ENCODE measurements around the gene LAMP1. TPM values are rescaled to one million over a fixed set of nuclear protein-coding genes. Genes with fewer than 3 reads are reported as not detected.

LAMP1 gene
- total RNA-seq, 1 experiment from 2014 or later, result 110 TPM

DNA sequence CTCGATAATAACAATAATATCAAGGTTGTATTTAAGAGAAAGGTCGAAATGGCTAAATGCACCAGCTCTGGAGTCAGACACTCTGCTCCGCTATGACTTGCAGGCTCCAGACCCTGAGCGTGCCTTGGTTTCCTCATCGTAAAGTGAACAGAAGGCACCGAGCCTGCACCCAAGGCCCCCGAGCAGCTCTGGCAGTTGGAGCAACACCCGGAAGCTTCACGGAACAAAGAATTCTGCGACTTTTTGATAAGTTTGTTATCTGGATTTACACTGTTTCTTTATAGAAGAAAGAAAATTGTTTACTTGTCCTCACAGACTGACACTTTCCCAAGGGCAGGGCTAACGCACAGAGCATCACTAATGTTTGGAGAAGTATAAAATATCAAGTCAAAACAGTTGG, 62.5 kb downstream of the LAMP1 start:
- ChIA-PET CTCF (no interaction called here), POLR2A (ENCODE audit: unreplicated experiment) (no interaction called here)
- H3K9ac ChIP-seq (ENCODE audit: low read length), result no peak overlapping the region
- H3K27me3 ChIP-seq (ENCODE audit: low read length), result no peaks in the 10 kb centered on the region
- H3K36me3 ChIP-seq (ENCODE audit: low read depth, low read length), result no peaks in the 10 kb centered on the region
- no peak overlapping the region for H3K4me3 ChIP-seq (ENCODE audit: low read length)
- intact Hi-C loops (cut with micrococcal nuclease), result no loop called here
- no peaks in the 10 kb centered on the region for H3K9me3 ChIP-seq (ENCODE audit: low read length)
- H3K4me1 ChIP-seq (ENCODE audit: insufficient read depth, low read length), result 0 out of 2 replicates have a peak, but pooled peaks cover 4% of the 10 kb centered on the region
- H3K9me2 ChIP-seq (replicated peaks; ENCODE audit: low read length), result no peaks in the 10 kb centered on the region
- DNase-seq (no peak), ATAC-seq (no peak)
- no peaks in the 10 kb centered on the region for H4K20me1 ChIP-seq (ENCODE audit: low read length)
- H3K27ac ChIP-seq (ENCODE audit: low read length), result no peak overlapping the region
- H3K4me2 ChIP-seq (ENCODE audit: low read length), result no peak overlapping the region
- H3K79me2 ChIP-seq (ENCODE audit: low read length), result peaks cover 9% of the 10 kb centered on the region
- no peak for TF ChIP-seq EZH2phosphoT487 (IDR thresholded peaks at IDR 0.05; ENCODE audit: borderline replicate concordance, low read length)
- TF ChIP-seq, protein P1, sequence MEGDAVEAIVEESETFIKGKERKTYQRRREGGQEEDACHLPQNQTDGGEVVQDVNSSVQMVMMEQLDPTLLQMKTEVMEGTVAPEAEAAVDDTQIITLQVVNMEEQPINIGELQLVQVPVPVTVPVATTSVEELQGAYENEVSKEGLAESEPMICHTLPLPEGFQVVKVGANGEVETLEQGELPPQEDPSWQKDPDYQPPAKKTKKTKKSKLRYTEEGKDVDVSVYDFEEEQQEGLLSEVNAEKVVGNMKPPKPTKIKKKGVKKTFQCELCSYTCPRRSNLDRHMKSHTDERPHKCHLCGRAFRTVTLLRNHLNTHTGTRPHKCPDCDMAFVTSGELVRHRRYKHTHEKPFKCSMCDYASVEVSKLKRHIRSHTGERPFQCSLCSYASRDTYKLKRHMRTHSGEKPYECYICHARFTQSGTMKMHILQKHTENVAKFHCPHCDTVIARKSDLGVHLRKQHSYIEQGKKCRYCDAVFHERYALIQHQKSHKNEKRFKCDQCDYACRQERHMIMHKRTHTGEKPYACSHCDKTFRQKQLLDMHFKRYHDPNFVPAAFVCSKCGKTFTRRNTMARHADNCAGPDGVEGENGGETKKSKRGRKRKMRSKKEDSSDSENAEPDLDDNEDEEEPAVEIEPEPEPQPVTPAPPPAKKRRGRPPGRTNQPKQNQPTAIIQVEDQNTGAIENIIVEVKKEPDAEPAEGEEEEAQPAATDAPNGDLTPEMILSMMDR (conservative IDR thresholded peaks at IDR 0.05; ENCODE audit: low read depth, low read length), result no peak
- TF ChIP-seq EZH2 (IDR thresholded peaks at IDR 0.05; ENCODE audit: low read length, unreplicated experiment), result no peak
- BruUV-seq (replicated peaks), result no TSS peak
- no peak overlapping the region for H2AFZ ChIP-seq (ENCODE audit: low read length)
- H3F3A ChIP-seq (ENCODE audit: low read length, unreplicated experiment), result no peaks in the 10 kb centered on the region

DNA sequence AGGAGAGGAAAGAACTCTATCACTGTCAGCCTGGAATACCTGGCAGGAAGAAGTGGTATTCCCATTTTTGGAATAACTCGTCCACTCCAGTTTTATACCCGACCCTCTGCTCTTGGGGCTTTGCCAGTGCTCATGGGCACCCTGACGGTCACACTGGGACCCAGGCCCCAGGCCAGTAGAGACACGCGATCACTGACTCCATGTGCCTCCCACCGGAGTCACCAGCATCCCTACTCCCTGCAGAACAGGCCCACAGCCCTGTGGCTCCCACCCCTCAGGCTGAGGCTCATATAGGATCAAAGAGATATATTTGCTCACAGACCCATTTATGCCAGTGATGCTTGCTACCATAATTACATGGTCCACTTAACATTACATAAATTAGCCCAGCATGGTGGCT, 63.4 kb downstream of the LAMP1 start:
- CTCF ChIA-PET, result no interaction called here
- intact Hi-C loops (cut with micrococcal nuclease), result no loop called here
- H3K9ac ChIP-seq (ENCODE audit: low read length), result no peak overlapping the region
- H3F3A ChIP-seq (ENCODE audit: low read length, unreplicated experiment), result no peaks in the 10 kb centered on the region
- TF ChIP-seq, protein P1 (conservative IDR thresholded peaks at IDR 0.05; ENCODE audit: low read depth, low read length), result no peak
- no peak for TF ChIP-seq EZH2phosphoT487 (IDR thresholded peaks at IDR 0.05; ENCODE audit: borderline replicate concordance, low read length)
- TF ChIP-seq EZH2 (IDR thresholded peaks at IDR 0.05; ENCODE audit: low read length, unreplicated experiment), result no peak
- no peaks in the 10 kb centered on the region for H3K9me3 ChIP-seq (ENCODE audit: low read length)
- ATAC-seq (no peak), DNase-seq (no peak)
- BruUV-seq (replicated peaks), result no TSS peak
- peaks cover 9% of the 10 kb centered on the region for H3K79me2 ChIP-seq (ENCODE audit: low read length)
- POLR2A ChIA-PET (ENCODE audit: unreplicated experiment), result no interaction called here
- H3K4me3 ChIP-seq (ENCODE audit: low read length), result no peak overlapping the region
- no peaks in the 10 kb centered on the region for H4K20me1 ChIP-seq (ENCODE audit: low read length)
- H3K9me2 ChIP-seq (replicated peaks; ENCODE audit: low read length), result no peaks in the 10 kb centered on the region
- 0 out of 2 replicates have a peak, but pooled peaks cover 4% of the 10 kb centered on the region for H3K4me1 ChIP-seq (ENCODE audit: insufficient read depth, low read length)
- H3K4me2 ChIP-seq (ENCODE audit: low read length), result no peak overlapping the region
- H3K27me3 ChIP-seq (ENCODE audit: low read length), result no peaks in the 10 kb centered on the region
- H2AFZ ChIP-seq (ENCODE audit: low read length), result no peak overlapping the region
- no peaks in the 10 kb centered on the region for H3K36me3 ChIP-seq (ENCODE audit: low read depth, low read length)
- H3K27ac ChIP-seq (ENCODE audit: low read length), result no peak overlapping the region

DNA sequence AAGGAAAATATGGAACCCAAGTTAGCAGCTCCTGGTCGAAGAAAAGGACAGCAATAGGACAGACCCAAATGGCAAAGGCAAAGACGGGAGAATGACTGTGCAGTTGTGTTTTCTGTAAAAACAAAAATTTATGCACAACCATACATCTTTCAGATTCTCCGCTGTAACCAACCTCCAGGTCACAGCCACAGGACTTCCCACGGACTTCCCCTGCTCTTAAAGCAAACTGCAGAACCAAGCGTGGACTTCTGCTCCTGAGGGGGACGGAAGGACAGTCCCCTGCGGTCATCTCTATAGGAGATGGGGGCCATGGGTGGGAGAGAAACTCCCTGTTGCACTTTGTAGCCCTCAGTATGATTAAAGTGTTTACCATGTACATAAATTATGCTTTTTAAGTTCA, 64.4 kb downstream of the LAMP1 start:
- H3K4me3 ChIP-seq (ENCODE audit: low read length), result no peak overlapping the region
- peaks cover 9% of the 10 kb centered on the region for H3K79me2 ChIP-seq (ENCODE audit: low read length)
- H3K36me3 ChIP-seq (ENCODE audit: low read depth, low read length), result no peaks in the 10 kb centered on the region
- TF ChIP-seq EZH2 (IDR thresholded peaks at IDR 0.05; ENCODE audit: low read length, unreplicated experiment) (no peak), EZH2phosphoT487 (IDR thresholded peaks at IDR 0.05; ENCODE audit: borderline replicate concordance, low read length) (no peak)
- TF ChIP-seq, protein P1 (conservative IDR thresholded peaks at IDR 0.05; ENCODE audit: low read depth, low read length), result no peak
- no peak overlapping the region for H3K4me2 ChIP-seq (ENCODE audit: low read length)
- intact Hi-C loops (cut with micrococcal nuclease), result no loop called here
- no peak overlapping the region for H2AFZ ChIP-seq (ENCODE audit: low read length)
- ChIA-PET POLR2A (ENCODE audit: unreplicated experiment) (no interaction called here), CTCF (no interaction called here)
- 0 out of 2 replicates have a peak, but pooled peaks cover 4% of the 10 kb centered on the region for H3K4me1 ChIP-seq (ENCODE audit: insufficient read depth, low read length)
- H3K9me3 ChIP-seq (ENCODE audit: low read length), result no peaks in the 10 kb centered on the region
- H3F3A ChIP-seq (ENCODE audit: low read length, unreplicated experiment), result no peaks in the 10 kb centered on the region
- DNase-seq (no peak), ATAC-seq (no peak)
- no peak overlapping the region for H3K9ac ChIP-seq (ENCODE audit: low read length)
- no peaks in the 10 kb centered on the region for H3K9me2 ChIP-seq (replicated peaks; ENCODE audit: low read length)
- H3K27ac ChIP-seq (ENCODE audit: low read length), result no peak overlapping the region
- TSS peak; percentile 7 for BruUV-seq (replicated peaks)
- no peaks in the 10 kb centered on the region for H4K20me1 ChIP-seq (ENCODE audit: low read length)
- no peaks in the 10 kb centered on the region for H3K27me3 ChIP-seq (ENCODE audit: low read length)

All from PC-3 (cell line).